Measurements from ENCODE around the gene ACTA2.

DNA sequence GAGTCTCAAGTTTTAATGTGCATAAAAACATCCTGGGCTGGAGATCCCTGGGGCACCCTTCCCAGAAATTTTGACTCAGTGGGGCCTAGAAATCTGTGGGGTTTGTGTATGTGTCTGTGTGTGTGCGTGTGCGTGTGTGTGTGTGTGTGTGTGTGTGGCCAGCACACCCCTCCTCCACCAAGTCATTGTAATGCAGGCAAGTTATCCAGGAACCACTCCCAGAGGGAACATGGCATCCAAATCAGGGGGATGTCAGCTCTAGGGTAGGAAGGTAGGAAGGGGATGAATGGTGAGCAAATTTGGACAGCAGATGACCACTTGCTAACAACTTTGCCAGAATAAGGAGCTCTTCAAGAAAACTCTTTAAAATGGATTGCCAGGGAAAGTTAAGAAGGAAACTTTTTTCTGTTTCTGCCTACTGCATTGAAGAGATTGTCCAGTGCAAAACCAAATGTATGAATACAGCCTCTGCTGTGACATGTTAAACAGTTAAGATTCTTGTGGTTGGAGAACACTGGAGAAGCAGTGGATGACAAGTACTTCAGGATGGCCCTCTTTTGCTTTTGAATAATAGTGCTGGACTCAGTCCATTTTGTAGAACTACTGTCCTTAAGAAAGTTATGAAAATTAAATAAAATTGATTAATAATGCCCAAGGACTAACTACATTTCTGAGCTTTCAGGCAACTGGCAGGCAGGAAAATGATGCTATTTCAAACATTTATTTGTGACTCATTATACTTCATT lies 60.2 kb downstream of the ACTA2 start:
- TF ChIP-seq, protein P1, sequence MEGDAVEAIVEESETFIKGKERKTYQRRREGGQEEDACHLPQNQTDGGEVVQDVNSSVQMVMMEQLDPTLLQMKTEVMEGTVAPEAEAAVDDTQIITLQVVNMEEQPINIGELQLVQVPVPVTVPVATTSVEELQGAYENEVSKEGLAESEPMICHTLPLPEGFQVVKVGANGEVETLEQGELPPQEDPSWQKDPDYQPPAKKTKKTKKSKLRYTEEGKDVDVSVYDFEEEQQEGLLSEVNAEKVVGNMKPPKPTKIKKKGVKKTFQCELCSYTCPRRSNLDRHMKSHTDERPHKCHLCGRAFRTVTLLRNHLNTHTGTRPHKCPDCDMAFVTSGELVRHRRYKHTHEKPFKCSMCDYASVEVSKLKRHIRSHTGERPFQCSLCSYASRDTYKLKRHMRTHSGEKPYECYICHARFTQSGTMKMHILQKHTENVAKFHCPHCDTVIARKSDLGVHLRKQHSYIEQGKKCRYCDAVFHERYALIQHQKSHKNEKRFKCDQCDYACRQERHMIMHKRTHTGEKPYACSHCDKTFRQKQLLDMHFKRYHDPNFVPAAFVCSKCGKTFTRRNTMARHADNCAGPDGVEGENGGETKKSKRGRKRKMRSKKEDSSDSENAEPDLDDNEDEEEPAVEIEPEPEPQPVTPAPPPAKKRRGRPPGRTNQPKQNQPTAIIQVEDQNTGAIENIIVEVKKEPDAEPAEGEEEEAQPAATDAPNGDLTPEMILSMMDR (IDR thresholded peaks at IDR 0.05): no peak
- TF ChIP-seq EP300 (IDR thresholded peaks at IDR 0.05): no peak
- no peak for TF ChIP-seq POLR2A (IDR thresholded peaks at IDR 0.05)
